Lung (tissue), 12 donors: ENCODE data around the gene CENPP. TPM values are rescaled to one million over a fixed set of nuclear protein-coding genes. Genes with fewer than 3 reads are reported as not detected.

Experiments used
- ATAC-seq: fragments of 200-7000 bp; cut with Tn5 transposase; one replicate; pipeline ENCODE4 v1.9.1; 2020; ENCODE audit warnings: moderate number of reproducible peaks; ENCODE audit not compliant: insufficient read depth, low FRiP score
- DNase-seq, 3 donors: peaks; one replicate each; pipeline ENCODE4 v3.0.0-alpha.2; 2013 to 2017
- H3K27ac ChIP-seq, 2 donors: one replicate each; pipeline ENCODE4 v1.5.1; 2013; ENCODE audit warnings: mild to moderate bottlenecking in 2 of 2, moderate library complexity in 2 of 2, control low read depth in 1 of 2, inconsistent platforms in 1 of 2, low read depth in 1 of 2, low read length in 1 of 2
- H3K27me3 ChIP-seq, 3 donors: one replicate each; pipeline ENCODE4 v1.5.1; 2013; ENCODE audit warnings: low read length in 2 of 3; ENCODE audit not compliant: control insufficient read depth in 3 of 3, insufficient read depth in 3 of 3
- H3K36me3 ChIP-seq, 4 donors: one replicate each; pipeline ENCODE4 v1.5.1; 2013; ENCODE audit warnings: low read length in 4 of 4, mild to moderate bottlenecking in 1 of 4, moderate library complexity in 1 of 4; ENCODE audit not compliant: control insufficient read depth in 4 of 4, insufficient read depth in 4 of 4
- H3K4me1 ChIP-seq, 5 donors: one replicate each; pipeline ENCODE4 v1.5.1; 2013; ENCODE audit warnings: low read length in 5 of 5, mild to moderate bottlenecking in 2 of 5, moderate library complexity in 1 of 5; ENCODE audit not compliant: control insufficient read depth in 5 of 5, insufficient read depth in 5 of 5
- H3K4me3 ChIP-seq: one replicate; pipeline ENCODE4 v1.5.1; 2013; ENCODE audit warnings: mild to moderate bottlenecking, control low read depth, moderate library complexity
- H3K9ac ChIP-seq, 2 donors: one replicate each; pipeline ENCODE4 v1.5.1; 2013; ENCODE audit warnings: low read length in 2 of 2, control low read depth in 1 of 2; ENCODE audit not compliant: insufficient read depth in 1 of 2
- H3K9me3 ChIP-seq, 4 donors: one replicate each; pipeline ENCODE4 v1.5.1; 2013; ENCODE audit warnings: low read length in 3 of 4, mild to moderate bottlenecking in 1 of 4, moderate library complexity in 1 of 4; ENCODE audit not compliant: control insufficient read depth in 4 of 4, insufficient read depth in 3 of 4
- WGBS, 2 donors: extraction: QIAGEN DNeasy Blood & Tissue Kit; methylation state at CpG; one replicate each; pipeline ENCODE4 v1.1.7; 2013; 5-methylcytosine and 5-hydroxymethylcytosine counted together
- polyA plus RNA-seq, 2 donors: library from polyadenylated mRNA; stranded (reverse); fragments of 200-250 nt; gene quantifications; one replicate each; pipeline ENCODE4 v1.2.1, GENCODE V29; 2013
- total RNA-seq, 2 donors: library from RNA; depleted of rRNA in 1 of 2; stranded (reverse); fragments of >200 nt in 1 of 2; gene quantifications; one replicate each; pipeline ENCODE4 v1.2.1, GENCODE V29; 2014 to 2021
- TF ChIP-seq, protein P1 (sequence below): IDR thresholded peaks from 2 replicates; pipeline ENCODE4 v1.5.1; 2012; ENCODE audit warnings: mild to moderate bottlenecking; ENCODE audit errors: control extremely low read depth, extremely low read depth
- donor health status: control.
- donor health status: control.
- donor health status: Bipolar disorder and iron deficiency.
- donor health status: healthy.
- donor health status: DM: yes; HTN: yes; CAD: no.

Gene CENPP
- total and polyA plus RNA-seq, 4 donors: 1.2 to 11.8 (median 2.9) TPM

DNA sequence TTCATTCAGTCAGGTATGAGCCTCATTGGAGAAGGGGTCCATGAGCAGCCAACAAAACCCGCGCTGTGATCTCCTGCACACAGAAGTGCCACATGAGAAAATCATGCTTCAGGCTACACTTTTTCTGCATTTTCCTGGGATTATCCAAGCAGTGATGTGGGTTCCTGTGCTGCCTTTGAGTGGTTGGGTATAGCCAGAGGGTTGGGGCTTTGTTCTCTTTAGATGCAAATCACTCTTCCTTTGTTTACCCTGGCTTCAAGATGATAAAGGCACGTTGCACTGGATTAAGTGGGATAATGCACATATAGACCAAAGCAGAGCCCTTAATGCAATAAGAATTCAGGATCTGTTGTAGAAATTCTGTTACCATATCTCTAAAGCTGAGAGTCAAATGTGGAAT is 191.3 kb downstream of the CENPP start:
- Histone ChIP-seq H3K27me3 (no peaks in the 10 kb centered on the region), H3K4me3 (no peak overlapping the region), H3K36me3 (peaks cover 0 to 23% (median 4%) of the 10 kb centered on the region in 4 donors), H3K9me3 (no peaks in the 10 kb centered on the region), H3K27ac (no peak overlapping the region), H3K9ac (no peak overlapping the region), H3K4me1 (peaks cover 0 to 3% (median 0%) of the 10 kb centered on the region in 5 donors)
- DNase-seq (no peak), ATAC-seq (no peak)
- 75 to 86% methylated on average over 3 of the region's 3 CpGs for WGBS, 2 donors
- TF ChIP-seq, protein P1, sequence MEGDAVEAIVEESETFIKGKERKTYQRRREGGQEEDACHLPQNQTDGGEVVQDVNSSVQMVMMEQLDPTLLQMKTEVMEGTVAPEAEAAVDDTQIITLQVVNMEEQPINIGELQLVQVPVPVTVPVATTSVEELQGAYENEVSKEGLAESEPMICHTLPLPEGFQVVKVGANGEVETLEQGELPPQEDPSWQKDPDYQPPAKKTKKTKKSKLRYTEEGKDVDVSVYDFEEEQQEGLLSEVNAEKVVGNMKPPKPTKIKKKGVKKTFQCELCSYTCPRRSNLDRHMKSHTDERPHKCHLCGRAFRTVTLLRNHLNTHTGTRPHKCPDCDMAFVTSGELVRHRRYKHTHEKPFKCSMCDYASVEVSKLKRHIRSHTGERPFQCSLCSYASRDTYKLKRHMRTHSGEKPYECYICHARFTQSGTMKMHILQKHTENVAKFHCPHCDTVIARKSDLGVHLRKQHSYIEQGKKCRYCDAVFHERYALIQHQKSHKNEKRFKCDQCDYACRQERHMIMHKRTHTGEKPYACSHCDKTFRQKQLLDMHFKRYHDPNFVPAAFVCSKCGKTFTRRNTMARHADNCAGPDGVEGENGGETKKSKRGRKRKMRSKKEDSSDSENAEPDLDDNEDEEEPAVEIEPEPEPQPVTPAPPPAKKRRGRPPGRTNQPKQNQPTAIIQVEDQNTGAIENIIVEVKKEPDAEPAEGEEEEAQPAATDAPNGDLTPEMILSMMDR: no peak

DNA sequence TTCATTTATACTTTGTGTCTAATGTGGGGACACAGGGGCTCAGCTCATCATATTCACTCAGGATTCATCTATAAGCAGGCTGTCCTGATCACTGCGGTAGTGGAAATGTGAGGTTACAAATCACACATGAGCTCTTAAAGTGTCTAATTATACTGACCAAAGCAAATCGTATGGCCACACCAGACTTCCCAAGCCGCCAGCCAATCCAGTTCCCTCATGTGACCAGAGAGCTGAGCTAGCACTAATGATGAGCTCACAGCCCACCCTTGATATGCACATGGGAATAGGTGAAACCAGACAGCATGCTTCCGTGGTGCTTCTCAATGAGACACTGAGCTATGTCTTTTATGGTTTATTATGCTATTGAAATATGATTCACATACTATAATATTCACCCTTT is 192.4 kb downstream of the CENPP start:
- H3K27ac ChIP-seq: no peak overlapping the region
- no peak overlapping the region for H3K4me3 ChIP-seq
- WGBS, 2 donors: 90 to 92% methylated on average over 4 of the region's 4 CpGs
- H3K9ac ChIP-seq: no peak overlapping the region
- ATAC-seq (no peak), DNase-seq (no peak)
- no peaks in the 10 kb centered on the region for H3K9me3 ChIP-seq
- H3K4me1 ChIP-seq: peaks cover 0 to 3% (median 0%) of the 10 kb centered on the region in 5 donors
- TF ChIP-seq, protein P1: no peak
- peaks cover 0 to 23% (median 4%) of the 10 kb centered on the region in 4 donors for H3K36me3 ChIP-seq
- H3K27me3 ChIP-seq: no peaks in the 10 kb centered on the region

DNA sequence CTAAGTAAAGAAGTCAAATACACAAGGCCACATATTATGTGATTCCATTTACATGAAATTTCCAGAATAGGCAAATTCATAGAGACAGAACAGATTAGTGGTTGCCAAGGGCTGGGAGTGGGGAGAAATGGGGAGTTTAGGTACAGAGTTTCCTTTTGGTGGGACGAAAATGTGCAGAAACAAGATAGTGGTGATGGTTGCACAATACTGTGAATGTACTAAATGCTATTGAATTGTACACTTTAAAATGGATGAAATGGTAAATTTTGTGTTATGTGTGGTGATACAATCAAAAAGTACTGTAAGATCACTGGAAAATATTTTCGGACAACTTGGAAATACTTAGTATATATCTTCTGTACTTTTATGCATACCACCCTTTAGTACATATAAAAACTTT is 195.1 kb downstream of the CENPP start:
- no peak overlapping the region for H3K9ac ChIP-seq
- H3K27ac ChIP-seq: no peak overlapping the region
- WGBS, 2 donors: 86 to 92% methylated on average over 2 of the region's 2 CpGs
- ATAC-seq (no peak), DNase-seq (no peak)
- TF ChIP-seq, protein P1: no peak
- H3K9me3 ChIP-seq: no peaks in the 10 kb centered on the region
- peaks cover 0 to 2% (median 0%) of the 10 kb centered on the region in 5 donors for H3K4me1 ChIP-seq
- no peaks in the 10 kb centered on the region for H3K27me3 ChIP-seq
- H3K36me3 ChIP-seq: peaks cover 0 to 17% (median 4%) of the 10 kb centered on the region in 4 donors
- no peak overlapping the region for H3K4me3 ChIP-seq
